ENCODE results near the gene ETS2.

ETS2 gene

DNA sequence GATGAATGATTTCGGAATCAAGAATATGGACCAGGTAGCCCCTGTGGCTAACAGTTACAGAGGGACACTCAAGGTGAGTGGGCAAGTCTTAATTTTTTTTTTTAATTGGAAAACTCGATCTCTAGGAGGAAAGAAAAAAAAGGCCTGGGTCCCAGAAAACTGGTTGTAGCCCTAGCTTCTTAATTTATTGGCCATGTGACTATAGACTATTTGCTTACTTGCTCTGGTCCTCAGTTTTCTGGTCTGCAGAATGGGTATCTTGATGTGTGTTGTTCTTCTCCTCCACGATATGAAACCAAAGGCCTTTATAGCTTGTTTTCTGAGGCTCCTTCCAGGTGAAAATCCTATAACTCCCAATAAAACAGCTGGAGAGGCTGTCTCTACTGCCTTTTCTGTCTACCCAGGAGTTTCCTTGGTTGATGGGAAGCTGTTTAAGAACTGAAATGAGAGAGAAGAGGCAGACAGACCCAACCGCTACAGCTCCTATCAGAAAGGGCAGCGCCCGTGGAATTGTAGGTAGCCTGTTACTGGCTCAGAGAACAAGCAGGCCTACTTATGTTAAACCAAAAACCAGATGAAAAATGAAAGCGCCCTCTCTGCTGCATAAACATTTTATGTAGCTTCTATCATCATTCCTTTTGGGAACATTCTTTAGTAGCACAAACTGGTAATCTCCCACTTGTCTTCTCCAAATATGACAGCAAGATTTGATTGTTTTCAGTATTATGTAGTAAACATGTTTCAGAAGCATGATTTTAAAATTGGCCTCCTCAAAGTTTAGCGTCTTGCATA, 4.5 kb downstream of the ETS2 start:
- TF ChIP-seq, protein P1, sequence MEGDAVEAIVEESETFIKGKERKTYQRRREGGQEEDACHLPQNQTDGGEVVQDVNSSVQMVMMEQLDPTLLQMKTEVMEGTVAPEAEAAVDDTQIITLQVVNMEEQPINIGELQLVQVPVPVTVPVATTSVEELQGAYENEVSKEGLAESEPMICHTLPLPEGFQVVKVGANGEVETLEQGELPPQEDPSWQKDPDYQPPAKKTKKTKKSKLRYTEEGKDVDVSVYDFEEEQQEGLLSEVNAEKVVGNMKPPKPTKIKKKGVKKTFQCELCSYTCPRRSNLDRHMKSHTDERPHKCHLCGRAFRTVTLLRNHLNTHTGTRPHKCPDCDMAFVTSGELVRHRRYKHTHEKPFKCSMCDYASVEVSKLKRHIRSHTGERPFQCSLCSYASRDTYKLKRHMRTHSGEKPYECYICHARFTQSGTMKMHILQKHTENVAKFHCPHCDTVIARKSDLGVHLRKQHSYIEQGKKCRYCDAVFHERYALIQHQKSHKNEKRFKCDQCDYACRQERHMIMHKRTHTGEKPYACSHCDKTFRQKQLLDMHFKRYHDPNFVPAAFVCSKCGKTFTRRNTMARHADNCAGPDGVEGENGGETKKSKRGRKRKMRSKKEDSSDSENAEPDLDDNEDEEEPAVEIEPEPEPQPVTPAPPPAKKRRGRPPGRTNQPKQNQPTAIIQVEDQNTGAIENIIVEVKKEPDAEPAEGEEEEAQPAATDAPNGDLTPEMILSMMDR (IDR thresholded peaks at IDR 0.05; ENCODE audit: control insufficient read depth, extremely low read depth, insufficient read depth), result no peak
- H3K4me3 ChIP-seq (ENCODE audit: low read depth, low read length), result no peak overlapping the region
- no peak for DNase-seq (ENCODE audit: low read depth)

DNA sequence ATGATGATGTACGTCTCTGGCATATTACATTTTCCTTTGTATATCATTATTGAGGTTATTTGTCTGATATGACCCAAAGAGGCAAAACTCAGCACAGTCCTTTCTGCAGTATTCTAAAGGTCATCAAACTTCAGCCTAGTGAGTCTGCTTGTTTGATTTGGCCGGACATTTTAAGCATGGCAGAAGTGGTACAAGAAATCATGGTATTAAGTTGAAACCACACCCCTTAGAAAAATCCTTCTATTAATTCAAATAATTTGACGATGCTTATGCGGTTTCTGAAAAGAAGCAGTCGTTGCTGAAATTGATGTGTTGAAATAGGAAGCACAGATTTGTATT, 5.1 kb downstream of the ETS2 start:
- TF ChIP-seq, protein P1 (IDR thresholded peaks at IDR 0.05; ENCODE audit: control insufficient read depth, extremely low read depth, insufficient read depth), result no peak
- no peak for DNase-seq (ENCODE audit: low read depth)
- H3K4me3 ChIP-seq (ENCODE audit: low read depth, low read length), result no peak overlapping the region

DNA sequence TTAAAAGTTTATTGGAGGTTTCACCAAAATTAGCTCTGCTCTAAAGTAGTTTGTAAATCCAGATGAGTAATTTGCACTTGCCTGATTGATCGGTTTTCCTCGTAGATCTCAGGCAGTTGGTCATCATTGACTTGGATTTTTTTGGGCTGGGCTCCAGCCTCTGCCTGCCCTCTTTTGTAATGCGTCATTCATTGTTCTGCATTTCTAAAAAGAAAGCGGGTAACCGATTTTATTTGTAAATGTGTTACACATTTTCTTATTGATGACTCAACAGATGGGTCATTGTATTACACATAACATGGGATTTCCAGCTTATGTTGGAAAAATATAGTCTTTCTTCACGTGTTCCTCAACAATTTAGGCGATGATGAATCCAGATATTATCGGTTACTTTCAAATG, 5.5 kb downstream of the ETS2 start:
- TF ChIP-seq, protein P1 (IDR thresholded peaks at IDR 0.05; ENCODE audit: control insufficient read depth, extremely low read depth, insufficient read depth), result no peak
- no peak for DNase-seq (ENCODE audit: low read depth)
- no peak overlapping the region for H3K4me3 ChIP-seq (ENCODE audit: low read depth, low read length)

DNA sequence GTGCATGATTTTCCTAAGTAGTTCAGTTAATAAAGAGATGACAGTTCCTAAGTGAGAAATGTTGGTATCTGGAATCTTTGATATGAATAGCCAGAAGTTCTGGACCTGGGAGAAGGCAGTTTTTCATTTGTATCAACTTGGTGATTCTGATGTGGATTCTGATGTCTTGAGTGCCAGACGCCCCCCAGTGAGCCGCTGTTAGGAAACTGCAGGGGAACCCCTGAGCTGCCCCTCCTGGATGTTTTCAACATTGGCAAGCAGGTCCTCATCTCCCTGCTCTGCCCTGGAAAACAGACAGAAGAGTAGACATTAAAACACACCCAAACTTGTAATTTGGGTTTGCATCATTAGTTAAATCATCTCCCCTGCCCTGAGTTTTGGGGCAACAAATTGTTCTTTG, 7.4 kb downstream of the ETS2 start:
- no peak overlapping the region for H3K4me3 ChIP-seq (ENCODE audit: low read depth, low read length)
- TF ChIP-seq, protein P1 (IDR thresholded peaks at IDR 0.05; ENCODE audit: control insufficient read depth, extremely low read depth, insufficient read depth), result no peak
- no peak for DNase-seq (ENCODE audit: low read depth)

DNA sequence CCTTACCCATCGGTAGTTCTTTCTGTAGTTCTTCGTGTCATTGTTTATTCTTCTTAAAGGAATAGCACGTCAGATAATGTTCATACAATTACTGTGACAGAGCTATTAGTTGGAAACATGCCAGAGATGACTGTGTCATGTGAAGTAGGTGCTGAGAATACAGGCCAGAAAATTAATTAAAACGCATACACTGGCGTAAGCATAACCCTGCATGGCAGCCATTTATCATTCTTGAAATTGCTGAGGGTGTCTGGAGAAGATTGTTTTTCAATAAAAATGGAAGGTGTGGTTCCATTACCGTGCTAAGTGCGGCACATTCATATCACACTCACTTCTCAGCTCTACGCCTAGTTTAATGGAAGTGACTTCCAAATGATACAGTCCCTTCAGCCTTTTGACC, 7.8 kb downstream of the ETS2 start:
- DNase-seq (ENCODE audit: low read depth), result no peak
- TF ChIP-seq, protein P1 (IDR thresholded peaks at IDR 0.05; ENCODE audit: control insufficient read depth, extremely low read depth, insufficient read depth), result no peak
- H3K4me3 ChIP-seq (ENCODE audit: low read depth, low read length), result no peak overlapping the region

DNA sequence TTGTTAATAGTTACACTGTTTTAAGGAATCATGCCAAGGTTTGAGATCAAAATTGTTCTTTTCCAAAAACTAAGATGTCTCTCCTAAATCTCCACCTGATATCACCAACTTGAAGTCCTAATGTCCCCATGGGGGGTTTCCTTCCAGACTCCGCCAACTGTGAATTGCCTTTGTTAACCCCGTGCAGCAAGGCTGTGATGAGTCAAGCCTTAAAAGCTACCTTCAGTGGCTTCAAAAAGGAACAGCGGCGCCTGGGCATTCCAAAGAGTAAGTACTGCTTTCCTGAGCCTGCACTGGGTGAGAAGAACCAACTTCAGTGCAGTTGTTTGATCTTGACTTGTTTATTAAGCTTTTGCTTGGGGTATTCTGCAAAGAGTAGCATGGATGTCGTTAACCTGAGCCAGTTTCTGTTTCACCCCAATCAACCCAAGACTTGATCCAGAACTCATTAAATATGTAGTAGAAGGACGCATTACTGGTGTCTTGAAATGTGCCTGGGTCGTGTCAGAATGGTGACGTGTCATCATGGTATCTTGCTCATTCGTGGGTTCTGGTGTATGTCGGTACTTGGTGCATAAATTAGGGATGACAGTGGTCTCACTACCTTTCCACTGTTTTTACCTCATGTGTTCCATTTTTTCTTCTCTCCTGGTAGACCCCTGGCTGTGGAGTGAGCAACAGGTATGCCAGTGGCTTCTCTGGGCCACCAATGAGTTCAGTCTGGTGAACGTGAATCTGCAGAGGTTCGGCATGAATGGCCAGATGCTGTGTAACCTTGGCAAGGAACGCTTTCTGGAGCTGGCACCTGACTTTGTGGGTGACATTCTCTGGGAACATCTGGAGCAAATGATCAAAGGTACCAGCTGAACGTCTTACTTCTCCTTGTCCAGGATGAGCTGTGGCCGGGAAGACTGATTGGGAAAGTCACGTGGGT, 8.7 kb downstream of the ETS2 start:
- TF ChIP-seq, protein P1 (IDR thresholded peaks at IDR 0.05; ENCODE audit: control insufficient read depth, extremely low read depth, insufficient read depth), result no peak
- H3K4me3 ChIP-seq (ENCODE audit: low read depth, low read length), result no peak overlapping the region
- DNase-seq (ENCODE audit: low read depth), result no peak
